Stimulated activated CD4-positive, alpha-beta T cell treated with anti-CD3 and anti-CD28 coated beads, Interleukin-4, amount 100 ng/mL, for 24 hours (primary cell): ENCODE measurements around the gene CELSR2.

Experiments used
- DNase-seq: peaks from one replicate; pipeline ENCODE4 v3.0.0-alpha.2; 2020

Gene CELSR2

GRCh38 chr1:109235137-109235536, 14.2 kb upstream of the CELSR2 start:
- DNase-seq = no peak

GRCh38 chr1:109237512-109237911, 11.8 kb upstream of the CELSR2 start:
- no peak for DNase-seq

GRCh38 chr1:109238382-109238781, 11.0 kb upstream of the CELSR2 start:
- DNase-seq = no peak

GRCh38 chr1:109239047-109239408, 10.3 kb upstream of the CELSR2 start:
- DNase-seq = no peak

GRCh38 chr1:109239409-109240068, 9.8 kb upstream of the CELSR2 start:
- peak; percentile 25 for DNase-seq

- no peak for DNase-seq
Observed at GRCh38 chr1:109240158-109241152, 8.9 kb upstream of the CELSR2 start.

GRCh38 chr1:109241344-109241743, 8.0 kb upstream of the CELSR2 start:
- DNase-seq = no peak

GRCh38 chr1:109241841-109242345, 7.4 kb upstream of the CELSR2 start:
- DNase-seq = no peak

- DNase-seq = no peak
Observed at GRCh38 chr1:109242387-109242786, 7.0 kb upstream of the CELSR2 start.

GRCh38 chr1:109243221-109243620, 6.1 kb upstream of the CELSR2 start:
- no peak for DNase-seq

GRCh38 chr1:109243860-109244552, 5.3 kb upstream of the CELSR2 start:
- DNase-seq = no peak

GRCh38 chr1:109246141-109246551, 3.2 kb upstream of the CELSR2 start:
- DNase-seq = no peak

- no peak for DNase-seq
Observed at GRCh38 chr1:109247401-109248365, 1.7 kb upstream of the CELSR2 start.

GRCh38 chr1:109248444-109248796, 919 bp upstream of the CELSR2 start:
- DNase-seq = no peak

GRCh38 chr1:109249654-109250401, 489 bp downstream of the CELSR2 start:
- DNase-seq = no peak

GRCh38 chr1:109250454-109251276, 1.3 kb downstream of the CELSR2 start:
- no peak for DNase-seq

- DNase-seq = no peak
Observed at GRCh38 chr1:109251277-109252166, 2.2 kb downstream of the CELSR2 start.

GRCh38 chr1:109252167-109252892, 3.0 kb downstream of the CELSR2 start:
- DNase-seq = no peak
